DMS114 treated with DMSO at 0.1 percent for 48 hours (cell line): ENCODE results near the gene PPP1R36.
"Not testable (repeated sequence)": the region's sequence is repeated elsewhere in the genome, so short reads cannot be mapped to it uniquely, and the experiment has no call there.

Experiments used
- DNase-seq: peaks from one replicate; lab custom pipeline; 2025; ENCODE audit not compliant: unreplicated experiment; lab: John Stamatoyannopoulos, UW

PPP1R36 gene

DNA sequence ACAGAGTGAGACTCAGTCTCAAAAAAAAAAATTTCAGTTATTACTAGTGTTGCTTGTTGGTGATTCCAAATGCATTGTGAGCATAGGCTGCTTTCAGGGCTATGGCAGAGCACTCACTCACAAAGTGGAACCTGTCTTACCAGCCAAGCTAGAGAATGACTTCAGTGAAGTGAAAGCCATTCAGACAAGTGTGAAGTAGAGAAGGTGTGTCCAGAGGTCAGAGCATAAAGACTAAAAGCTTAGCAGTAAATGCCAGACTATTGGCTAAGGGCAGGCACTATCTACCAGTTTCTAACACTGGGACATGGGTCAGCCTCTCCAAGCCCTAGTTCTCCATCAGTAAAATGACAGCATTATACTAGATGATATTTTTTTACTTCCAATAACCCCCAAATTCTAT lies 12.7 kb downstream of the PPP1R36 start:
- DNase-seq: no peak

DNA sequence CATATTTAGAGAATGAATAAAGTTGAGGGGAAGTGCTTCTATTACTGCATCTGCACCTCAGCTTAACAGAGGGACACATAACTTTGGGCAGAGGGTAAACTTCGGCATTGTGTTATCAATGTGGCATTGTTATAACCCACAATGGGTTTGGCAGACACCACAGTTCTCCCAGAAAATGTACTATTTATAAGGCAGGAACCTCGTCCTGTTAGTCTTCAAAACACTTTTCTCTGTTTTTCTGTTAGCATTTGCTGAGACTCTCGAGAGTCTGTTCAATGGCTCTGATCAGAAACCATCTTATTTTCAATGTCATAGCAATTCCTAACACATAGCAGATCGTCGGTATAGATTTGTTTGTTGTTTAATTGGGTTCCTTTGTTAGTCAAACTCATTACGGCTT lies 13.9 kb downstream of the PPP1R36 start:
- DNase-seq: no peak

DNA sequence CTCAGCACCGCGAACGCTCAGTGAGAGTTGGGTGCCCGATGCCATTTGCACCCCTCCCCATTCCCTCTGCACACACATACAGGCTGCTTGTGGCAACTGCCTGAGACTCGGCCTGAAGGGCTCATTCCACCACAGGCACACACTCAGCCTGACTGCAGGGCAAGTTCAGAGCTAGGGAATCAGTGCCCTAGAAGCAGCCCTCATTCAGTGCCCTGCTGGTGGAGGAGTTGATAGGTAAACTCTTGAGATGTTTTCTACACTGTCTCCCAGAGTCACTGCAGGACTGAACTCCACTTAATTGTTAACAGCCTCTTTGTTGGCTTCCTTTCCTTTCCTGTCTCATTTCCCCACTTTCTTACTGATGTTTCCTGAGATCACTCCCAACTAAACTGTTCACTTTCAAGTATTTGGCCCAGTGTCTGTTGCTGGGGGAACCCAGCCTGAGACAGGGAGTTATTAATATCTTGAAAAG lies 16.9 kb downstream of the PPP1R36 start:
- DNase-seq: no peak

DNA sequence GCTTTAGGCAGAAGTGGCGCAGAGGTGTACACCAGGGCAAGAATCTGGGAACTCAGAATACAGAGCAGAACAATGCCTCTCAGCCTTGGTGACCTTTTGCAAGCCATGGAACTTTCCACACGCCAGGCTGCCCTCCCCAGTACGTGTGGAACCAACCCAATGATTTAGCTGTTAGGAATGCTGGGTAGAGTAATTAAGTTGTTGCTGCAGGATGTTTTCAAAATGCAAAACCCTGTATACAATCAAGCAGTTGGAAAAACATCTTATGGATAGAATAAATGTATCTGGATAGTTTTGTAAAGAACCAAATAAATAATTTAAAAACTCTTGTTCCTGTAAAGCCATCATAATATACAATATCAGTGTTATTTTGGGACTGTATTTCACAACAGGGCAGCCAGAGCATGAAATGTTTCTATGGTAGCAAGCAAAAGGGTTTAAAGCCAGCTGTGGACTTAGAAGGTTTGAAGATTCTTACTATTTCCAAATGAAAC lies 19.4 kb downstream of the PPP1R36 start:
- no peak for DNase-seq

DNA sequence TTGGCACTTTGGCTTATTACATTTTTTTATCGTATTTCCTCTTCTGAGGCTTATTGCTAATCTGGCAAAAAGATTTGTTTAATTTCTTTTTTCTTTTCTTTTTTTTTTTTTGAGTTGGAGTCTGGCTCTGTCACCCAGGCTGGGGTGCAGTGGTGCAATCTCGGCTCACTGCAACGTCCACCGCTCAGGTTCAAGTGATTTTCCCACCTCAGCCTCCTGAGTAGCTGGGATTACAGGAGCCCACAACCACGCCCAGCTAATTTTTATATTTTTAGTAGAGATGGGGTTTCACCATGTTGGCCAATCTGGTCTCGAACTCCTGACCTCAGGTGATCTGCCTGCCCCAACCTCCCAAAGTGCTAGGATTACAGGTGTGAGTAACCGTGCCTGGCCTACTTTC lies 19.9 kb downstream of the PPP1R36 start:
- DNase-seq: not testable (repeated sequence)

DNA sequence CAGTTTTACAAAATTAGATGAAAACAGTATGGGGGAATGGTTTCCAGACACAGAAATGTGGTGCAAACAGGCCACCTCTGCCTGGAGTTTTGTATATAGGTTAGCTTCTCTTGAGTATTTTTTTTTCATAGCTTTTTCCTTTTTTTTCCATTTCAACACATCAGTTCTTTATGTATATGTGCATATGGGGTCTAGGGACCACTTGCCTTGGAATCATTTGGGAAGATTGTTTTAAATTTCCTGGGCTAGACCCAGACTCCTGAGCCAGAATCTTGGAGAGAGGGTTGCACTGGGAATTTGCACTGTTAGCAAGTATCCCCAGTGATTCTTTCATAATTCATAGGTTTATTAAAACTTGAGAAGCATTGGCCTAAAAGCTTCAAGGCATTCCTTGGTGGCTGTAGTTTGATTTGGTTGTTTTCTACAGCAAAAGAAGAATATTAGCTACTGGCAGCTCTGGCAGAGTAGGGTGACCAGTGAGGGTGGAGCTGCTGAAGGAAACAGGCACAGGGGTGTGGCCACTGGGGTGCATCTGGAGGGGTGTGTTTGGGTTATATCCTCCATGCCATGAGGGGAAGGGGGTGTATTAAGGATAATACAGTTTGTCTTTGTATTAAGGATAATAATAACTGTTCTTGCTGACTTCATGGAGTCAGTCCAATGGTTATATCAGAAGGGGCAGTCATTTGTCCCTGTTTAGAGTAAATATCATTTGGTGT lies 22.8 kb downstream of the PPP1R36 start:
- no peak for DNase-seq

DNA sequence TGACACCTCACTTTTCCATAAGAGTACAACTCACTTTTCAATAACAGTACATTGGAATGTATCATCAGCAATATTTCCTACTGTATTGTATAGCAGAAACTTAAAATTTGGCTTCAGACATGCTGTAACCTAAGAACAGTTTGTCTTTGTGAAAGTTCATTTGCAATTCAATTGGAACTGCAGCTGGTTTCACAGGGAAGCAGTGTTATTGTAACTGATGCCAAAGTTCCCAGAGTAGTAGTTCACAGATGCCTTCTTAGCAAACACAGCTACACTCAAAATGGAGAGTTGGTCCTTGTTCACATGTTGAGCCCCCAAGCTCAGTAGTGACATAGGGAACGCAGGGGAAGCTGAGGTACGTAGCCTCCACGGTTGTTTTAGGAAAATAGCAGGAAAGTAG lies 23.3 kb downstream of the PPP1R36 start:
- no peak for DNase-seq

DNA sequence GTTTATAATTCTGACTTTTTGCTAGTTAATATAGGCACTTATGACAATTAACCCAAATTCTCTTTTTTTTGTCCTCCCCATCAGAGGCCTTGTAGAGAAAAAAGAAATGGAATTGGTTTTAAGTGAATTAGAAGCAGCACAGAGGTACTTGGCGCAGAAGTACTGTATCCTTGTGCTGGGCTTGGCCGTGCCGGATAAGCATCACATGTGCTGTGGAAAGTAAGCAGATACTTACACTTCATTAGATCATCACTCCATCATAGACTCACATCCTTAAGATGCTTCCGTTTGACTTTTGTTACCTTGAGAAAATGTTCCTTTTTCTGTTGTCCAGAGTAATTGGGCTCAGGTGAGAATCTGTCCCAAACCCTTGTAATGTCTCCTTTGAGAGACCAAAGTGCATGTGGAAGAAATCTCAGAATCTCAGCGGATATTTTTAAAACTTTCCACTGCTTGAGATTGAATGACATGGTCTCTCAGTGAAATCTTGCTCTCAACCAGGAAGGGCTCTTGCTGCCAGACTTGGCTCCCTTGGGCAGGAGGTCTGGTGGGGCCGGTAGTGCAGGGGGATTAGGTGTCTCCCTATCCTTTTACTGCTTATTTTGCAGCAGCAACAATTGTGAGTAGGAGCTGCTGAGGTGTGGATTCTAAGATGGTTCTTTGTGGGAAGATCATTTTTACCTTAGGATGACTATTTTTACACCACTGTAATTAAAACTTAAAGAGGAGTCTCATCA lies 24.8 kb downstream of the PPP1R36 start:
- DNase-seq: no peak

DNA sequence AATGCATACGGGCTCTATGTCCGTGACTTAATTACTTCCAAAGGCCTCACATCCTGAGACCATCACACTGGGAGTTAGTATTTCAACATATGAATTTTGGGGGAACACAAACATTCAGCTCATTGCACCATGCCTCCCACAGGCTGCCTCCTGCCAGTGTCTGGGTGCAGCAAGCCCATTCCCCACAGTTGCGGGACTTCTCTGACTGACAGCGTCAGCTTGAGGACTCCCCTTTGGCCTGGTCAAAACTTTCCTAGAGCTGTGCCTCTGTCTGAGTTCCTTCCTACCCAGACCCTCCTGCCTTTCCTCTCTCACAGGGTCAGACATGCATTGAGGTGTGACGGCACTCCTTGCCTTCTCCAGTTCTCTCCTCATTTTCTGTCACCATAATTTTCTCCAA lies 27.4 kb downstream of the PPP1R36 start:
- DNase-seq: no peak

DNA sequence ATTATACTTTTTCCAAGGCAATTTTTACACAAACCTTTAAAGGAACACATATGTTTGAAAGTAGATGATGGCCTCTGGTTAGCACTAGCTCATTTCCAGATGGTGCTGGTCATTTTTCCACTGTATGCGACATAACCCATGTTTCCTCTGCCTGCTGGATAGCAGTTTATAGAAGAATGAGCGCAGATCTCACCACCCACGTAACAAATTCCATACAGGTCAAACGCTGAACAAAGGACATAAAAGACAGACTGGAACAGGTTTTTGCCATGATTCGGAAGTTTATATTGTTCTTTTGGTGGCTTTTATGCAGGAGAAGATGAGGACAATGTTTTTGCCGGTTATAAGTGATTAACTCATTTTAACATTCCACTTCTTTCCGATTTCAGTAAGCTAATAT lies 30.7 kb downstream of the PPP1R36 start:
- no peak for DNase-seq

DNA sequence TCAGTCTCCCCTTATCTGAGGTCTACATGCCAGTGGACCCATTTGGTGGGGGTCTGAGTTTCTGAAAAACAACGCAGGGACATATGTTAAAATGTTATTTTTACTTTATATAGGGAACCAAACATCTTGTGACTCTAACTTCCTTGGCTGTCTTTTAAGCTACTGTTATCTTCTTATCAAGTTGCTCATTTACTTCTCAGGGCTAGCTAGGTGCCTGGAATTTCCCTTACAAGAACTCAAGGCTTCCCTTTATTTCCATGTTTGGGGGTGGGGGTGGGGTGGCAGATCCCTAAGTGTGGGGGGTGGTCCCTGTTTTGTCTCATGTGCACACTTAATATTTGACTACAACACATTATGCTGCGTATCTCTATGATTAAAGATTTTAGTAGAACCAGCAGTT lies 31.6 kb downstream of the PPP1R36 start:
- DNase-seq: no peak

DNA sequence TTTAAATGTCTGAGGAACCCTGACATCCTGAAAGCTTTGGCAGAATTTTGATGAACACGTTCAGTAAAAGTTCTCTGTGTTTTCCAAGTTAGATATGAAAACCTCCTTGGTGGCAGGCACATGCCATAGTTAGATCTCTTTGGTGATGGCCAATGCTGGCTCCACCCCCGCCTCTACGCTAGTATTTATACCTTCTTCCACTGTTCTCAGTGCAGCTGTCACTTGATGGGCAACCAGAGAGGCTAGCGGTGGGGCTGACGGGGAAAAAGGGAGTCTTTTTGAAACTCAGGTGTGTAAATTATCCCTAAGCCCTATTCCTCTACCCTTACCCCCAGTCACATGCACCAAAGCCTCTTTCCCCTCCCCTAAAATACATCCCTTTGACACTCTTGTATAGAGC lies 32.1 kb downstream of the PPP1R36 start:
- DNase-seq: no peak

DNA sequence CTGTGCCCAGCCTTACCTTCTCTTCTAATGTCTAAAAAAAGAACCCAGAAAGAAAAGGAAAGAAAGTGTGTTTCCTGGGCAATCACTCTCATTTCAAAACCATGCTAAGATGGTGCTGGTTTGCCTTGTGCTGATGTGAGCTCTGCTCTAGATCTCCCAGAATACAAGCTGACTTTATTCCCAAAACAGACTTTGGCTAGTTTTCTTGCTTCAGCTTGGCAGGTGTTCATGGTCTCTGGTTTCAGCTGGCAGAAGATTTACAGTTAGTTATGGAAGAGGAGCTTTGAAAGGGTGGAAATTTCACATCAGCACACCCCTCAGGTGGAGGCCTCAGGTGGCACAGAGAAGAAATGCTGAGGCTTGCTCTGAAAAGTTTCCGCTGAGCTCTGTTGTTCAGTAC lies 34.4 kb downstream of the PPP1R36 start:
- DNase-seq: no peak

DNA sequence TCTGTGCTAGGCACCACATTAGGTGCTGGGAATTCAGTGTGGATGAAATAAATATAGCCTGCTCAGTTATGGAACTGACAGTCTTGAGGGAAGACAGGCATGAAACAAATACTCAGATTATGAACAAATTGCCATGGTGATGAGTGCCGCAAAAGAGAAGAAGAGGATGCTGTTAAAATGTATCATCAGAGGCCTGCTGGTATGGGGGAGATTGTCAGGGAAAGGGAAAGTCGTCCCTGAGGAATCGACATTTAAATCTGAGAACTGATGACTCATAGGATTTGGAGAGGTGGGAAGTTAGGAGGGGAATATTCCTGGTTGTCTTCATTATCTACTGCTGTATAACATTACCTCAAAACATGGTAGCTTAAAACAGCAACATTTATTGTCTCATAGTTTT lies 42.0 kb downstream of the PPP1R36 start:
- no peak for DNase-seq

DNA sequence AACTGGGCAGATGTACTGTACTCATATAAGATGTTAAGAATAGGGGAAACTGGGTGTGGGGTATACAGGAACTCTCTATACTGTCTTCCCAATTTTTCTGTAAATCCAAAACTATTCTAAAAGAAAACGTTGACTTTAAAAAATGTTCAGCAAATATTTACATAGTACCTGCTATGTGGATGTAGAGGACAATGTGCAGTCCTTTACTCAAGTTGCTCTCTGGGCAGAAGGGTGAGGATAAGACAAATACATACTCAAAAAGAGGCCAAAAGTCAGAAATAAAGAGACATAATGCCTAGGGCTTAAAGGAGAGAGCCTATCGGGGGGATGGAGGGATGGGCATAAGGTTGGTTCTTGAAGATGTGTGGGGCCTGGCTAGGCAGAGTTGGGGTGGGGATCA lies 44.7 kb downstream of the PPP1R36 start:
- no peak for DNase-seq

DNA sequence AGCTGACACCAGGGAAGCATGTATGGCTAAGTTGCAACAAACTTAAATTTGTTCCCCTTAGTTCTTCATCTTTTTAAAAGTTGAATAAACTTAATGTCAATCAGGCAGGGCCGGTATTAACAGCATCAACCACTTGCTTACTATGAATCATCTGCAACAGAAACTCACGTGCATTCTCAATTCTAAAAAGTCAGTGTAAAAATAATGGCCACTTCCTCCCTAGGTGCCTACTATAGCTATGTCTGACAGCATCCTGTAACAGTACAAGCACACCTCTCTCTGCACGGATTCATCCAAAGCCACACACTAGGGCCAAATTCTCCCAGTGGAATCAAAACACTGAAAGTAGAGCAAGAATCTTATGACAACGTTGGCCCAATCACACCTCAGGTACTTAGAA lies 48.6 kb downstream of the PPP1R36 start:
- no peak for DNase-seq

DNA sequence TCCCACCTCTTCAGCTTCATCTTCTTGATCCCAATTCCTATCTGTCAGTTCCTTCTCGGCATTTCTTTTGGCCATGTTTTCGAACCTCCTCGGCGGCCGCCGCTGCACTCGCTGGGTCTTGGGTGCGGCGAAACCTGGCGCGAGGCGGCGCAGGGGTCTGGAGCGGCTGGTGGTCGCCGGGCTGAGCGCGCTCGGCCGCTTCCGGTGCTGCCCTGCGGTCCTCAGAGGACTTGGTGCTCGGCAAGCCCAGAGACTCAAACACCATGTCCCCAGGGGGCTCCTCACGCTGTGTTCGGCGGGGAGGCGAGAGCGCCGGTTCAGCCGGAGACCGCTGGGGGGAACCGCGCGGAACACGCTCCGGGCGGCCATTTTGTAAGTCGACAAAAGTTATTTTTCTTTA lies 51.8 kb downstream of the PPP1R36 start:
- DNase-seq: no peak

DNA sequence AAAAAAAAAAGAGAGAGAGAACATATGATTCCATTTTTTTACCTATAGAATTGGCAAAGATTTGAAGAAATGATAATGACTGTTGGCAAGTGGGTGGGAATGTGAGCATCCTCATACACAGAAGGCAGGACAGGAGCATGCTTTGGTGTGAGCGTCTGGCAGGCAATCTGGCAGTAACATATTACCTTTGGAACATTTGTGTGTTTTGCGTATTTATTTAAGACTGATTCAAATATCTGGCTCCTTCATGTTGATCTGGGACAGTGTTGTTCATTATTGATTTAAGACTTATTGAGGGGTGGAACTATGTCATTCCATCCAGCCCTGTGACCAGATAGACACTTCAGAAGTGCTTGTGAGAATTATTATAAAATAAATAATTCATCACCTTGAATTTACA lies 53.1 kb downstream of the PPP1R36 start:
- DNase-seq: no peak

DNA sequence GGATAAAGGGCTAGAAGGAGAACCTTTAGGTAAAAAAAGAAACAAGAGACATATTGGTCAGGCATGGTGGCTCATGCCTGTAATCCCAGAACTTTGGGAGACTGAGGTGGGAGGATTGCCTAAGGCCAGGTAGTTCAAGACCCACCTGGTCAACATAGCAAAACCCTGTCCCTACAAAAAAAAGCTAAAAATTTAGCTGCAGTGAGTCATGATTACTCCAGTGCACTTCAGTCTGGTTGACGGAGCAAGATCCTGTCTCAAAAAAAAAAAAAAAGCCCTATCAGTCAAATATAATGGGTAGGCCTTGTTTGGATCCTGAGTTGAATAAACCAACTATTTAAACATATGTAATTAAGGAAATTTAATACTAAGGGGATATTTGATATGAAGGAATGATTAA lies 54.2 kb downstream of the PPP1R36 start:
- no peak for DNase-seq

DNA sequence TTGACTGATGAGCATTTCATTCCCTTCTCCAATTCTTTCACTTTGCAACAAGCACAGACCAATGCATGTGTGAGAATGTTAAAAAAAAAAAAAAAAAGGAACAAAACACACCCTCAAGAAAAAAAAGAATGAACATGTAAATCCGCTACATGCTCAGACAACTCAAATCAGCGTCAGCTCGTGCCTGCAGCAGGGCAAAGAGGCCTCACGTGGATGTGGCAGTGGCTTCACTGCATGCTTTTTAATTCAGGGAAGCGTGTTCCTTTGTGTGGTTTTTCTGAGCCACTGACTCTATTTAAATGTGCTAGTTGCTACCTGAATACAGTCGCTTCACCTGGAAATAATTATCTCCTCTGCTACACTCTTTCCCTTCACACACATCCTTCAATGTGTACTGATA lies 55.1 kb downstream of the PPP1R36 start:
- no peak for DNase-seq

DNA sequence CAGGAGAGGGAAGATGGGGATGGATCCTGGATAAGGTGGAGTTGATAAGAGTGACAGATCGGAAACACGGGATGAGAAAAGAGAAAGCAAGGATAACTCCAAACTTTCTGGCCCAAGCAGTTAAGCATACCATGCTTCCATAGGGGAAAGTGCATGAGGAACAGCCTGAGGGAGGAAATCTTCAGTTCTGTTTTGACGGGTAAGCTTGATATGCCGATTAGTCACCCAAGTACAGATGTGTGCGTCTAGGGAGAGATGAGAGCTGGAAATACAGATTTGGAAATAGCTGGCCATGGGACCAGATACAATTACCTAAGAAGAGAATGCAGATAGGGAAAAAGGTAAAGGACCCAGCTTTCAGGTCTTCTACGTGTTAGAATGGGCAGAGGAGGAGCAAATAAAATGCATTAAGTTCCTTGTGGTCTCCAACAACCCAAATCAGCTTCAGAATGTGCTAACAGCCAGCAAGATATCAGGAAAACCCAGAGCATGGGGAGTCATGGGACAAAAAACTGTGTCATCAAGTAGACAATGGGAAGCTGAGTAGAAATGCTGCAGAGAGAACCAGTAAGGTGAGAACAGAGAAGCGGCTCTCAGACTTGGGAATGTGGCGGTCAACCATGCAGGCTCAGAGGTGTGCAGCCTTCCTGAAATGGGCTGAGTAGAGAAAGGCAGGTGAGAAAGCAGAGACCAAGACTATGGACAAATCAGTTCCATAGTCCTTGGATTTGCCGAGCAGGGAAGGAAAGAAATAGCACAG lies 56.3 kb downstream of the PPP1R36 start:
- DNase-seq: no peak
